Esophagus muscularis mucosa (tissue), 3 donors: Measurements from ENCODE around the gene TCF7L2.

Experiments
- POLR2A ChIP-seq: fragments of 450-650 bp; IDR thresholded peaks from one replicate; pipeline ENCODE4 v1.6.1; 2017; ENCODE audit warnings: antibody characterized with exemption, moderate library complexity, mild to moderate bottlenecking, low read depth
- POLR2AphosphoS5 ChIP-seq, 2 donors: sonication (generic); formaldehyde crosslinking; IDR thresholded peaks; one replicate each; pipeline ENCODE4 v1.6.1; 2017; ENCODE audit warnings: antibody characterized with exemption in 2 of 2
- TF ChIP-seq, protein P1 (sequence below), 3 experiments: fragments of 200-600 bp in 2 of 3; fragments of 450-650 bp in 1 of 3; sonication (generic) in 2 of 3; IDR thresholded peaks; one replicate each; pipeline ENCODE4 v1.5.1; 2017 to 2019; ENCODE audit warnings: antibody characterized with exemption in 3 of 3, mild to moderate bottlenecking in 2 of 3, moderate library complexity in 1 of 3

DNA sequence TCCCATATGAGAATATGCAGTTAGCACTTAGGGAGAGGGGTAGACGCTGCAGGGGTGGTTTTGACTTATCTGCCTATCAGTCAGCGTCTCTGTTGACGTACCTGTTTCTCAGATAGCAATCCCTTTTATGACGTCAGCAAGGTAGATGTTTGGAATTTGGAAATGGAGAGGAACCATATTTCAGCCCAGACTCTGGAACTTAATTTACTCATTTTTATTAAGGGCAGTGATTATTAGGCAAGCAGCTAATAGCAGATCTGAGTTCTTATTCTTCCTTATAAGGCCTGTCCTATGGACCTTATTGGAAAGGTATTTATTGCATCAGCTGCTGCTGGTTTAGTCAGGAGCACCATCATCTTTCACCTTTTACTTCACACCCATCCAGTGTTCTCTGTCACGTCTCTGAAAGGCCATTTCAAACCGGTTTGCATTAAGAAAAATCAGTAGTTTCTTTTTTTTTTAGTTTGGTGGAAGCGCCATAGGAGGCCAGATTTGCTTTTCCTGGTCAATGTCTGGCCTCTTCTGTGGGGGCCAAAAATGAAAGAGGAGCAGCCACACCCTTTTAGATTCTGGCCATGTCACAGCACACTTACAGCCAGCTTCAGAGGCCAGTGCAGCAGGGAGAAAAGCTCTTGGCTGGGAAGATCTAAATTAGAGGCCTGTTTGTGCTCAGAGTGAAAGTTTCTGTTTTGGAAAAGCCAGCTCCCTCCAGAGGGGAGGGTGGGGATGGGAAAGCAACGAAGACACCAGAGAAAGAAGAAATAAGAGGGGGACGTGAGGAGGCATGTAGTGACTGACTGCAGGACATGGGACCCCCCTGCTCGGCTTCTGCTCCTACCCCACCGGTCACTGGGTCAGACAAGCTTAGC is 146.3 kb downstream of the TCF7L2 start:
- TF ChIP-seq, protein P1, sequence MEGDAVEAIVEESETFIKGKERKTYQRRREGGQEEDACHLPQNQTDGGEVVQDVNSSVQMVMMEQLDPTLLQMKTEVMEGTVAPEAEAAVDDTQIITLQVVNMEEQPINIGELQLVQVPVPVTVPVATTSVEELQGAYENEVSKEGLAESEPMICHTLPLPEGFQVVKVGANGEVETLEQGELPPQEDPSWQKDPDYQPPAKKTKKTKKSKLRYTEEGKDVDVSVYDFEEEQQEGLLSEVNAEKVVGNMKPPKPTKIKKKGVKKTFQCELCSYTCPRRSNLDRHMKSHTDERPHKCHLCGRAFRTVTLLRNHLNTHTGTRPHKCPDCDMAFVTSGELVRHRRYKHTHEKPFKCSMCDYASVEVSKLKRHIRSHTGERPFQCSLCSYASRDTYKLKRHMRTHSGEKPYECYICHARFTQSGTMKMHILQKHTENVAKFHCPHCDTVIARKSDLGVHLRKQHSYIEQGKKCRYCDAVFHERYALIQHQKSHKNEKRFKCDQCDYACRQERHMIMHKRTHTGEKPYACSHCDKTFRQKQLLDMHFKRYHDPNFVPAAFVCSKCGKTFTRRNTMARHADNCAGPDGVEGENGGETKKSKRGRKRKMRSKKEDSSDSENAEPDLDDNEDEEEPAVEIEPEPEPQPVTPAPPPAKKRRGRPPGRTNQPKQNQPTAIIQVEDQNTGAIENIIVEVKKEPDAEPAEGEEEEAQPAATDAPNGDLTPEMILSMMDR (IDR thresholded peaks at IDR 0.05), result peak in 1 of 3 experiments; percentile 21
- TF ChIP-seq POLR2AphosphoS5 (IDR thresholded peaks at IDR 0.05), result peak in 1 of 2 donors; percentile 17
- no peak for TF ChIP-seq POLR2A
